ENCODE results near the gene TP53I11.
A peak's percentile ranks its signal among the peaks of the same experiment; 100 is the strongest.

TP53I11 gene

DNA sequence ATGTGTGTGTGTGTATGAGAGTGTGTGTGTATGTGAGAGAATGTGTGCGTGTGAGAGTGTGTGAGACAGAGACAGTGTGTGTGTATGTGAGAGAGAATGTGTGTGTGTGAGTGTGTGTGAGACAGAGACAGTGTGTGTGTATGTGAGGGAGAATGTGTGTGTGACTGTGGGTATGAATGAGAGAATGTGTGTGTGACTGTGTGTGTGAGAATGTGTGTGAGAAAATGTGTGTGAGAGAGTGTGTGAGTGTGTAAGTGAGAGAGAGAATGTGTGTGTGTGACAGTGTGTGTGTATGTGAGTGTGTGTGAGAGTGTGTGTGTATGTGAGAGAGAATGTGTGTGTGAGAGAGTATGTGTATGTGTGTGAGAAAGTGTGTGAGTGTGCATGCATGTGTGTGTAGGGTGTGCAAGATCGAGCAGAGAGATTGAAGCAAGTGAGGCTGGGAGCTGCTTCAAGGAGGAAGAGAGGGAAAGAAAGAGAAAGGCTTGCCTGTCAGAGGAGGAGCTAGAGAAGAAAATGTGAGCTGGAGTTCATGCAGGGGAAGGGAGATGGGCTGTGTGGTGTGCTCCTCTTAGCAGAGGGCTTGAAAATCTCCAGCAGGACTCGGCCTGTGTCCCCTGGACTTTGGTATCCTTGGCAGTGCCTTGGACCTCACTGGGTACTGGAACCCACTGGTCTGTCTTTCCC, 27.7 kb upstream of the TP53I11 start:
- DNase-seq: no peak

DNA sequence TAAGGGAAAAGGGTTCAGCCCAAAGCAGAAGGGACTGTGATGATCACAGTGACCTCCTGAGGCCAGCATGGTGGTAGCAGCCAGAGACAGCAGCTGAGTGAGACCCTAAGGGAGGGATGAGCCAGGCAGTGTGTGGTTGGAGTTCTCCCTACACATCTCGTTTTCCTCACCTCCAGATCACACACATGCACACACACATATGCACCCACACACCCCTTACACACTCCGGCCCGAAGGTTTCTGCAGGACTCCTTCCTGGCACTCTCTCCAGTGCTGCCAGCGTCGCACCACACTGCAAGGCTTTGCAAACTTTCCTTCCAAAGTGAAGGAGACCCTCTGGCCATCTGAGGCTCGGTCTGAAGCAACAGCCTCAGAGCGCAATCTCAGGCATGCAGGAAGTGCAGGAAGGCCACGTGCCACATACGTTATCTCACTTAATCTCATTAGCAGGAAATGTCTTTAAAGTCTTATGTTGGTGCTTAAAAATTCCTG, 26.9 kb upstream of the TP53I11 start:
- peak; percentile 10 for DNase-seq

DNA sequence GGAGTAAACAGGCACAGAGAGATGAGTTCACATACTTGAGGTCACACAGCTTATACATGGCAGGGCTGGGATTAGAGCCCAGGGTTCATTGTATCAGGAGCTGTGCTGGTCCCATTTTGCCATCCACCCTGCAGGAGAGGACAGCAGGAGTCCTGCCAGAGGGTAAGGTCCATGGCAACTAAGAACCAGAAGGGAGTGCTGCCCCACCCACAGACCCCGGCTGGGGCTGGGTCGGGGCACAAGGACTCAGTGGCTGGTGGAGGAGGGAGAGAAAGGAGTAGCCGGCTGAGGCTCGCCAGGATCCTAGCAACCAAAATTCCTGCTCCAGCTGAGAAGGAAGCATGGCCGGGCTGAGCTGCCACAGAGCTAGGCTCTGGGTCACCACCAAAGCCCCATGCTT, 25.9 kb upstream of the TP53I11 start:
- no peak for DNase-seq

DNA sequence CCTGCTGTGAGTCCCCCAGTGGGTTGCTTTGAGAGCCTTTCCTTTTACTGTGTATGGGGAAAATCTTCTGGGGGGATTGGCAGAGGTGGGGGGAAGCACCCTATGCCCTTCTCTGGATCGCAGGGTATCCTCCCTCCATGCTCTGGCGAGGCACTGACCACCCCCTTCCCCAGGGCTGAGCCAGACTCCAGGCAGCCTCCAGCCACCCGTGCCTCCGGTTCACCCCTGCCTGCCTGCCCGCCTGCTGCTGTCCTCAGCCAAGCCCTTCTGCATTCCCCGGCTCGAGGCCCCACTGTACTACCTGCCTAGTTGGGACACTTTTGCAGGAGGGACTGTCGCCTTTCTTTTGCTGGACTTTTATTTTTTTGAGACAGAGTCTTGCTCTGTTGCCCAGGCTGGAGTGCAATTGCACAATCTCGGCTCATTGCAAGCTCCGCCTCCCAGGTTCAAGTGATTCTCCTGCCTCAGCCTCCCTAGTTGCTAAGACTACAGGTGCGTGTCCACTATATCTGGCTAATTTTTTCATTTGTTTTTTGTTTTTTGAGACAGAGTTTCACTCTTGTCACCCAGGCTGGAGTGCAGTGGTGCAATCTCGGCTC, 23.8 kb upstream of the TP53I11 start:
- no peak for DNase-seq

DNA sequence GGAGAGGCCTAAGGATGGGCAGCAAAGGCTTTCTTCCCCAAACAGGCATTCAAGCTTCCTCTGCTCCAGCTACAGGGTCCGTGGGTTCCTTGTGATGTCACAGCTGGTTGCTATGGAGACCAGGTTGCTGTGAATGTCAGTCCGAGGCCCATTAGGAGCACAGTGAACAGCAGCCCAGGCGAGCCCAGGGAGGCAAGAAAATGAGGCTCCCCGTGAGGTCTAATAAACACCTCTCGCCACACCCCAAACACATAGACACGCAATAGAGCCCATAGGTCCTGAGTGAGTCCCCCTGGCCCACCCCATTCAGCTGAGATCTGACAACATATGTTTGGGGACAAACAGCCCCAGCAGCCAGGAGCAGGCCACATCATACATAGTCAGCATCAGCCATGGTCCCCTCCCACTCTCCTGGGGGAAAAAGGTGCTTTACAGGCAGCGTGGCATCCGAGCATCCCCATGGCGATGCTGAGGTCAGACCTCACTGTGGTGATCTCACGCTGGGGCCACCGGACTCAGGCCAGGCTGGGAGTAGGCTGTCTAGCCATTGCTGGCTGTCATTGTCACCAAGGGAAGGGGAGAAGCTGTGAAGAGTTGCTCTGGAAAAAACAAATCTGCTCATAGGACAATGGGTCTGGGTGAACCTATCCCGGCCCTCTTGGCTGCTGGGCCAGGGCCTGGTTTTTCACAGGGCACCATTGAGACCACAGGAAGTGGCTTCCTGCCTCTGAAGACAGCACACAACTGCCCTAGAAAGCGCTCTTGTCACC, 23.1 kb upstream of the TP53I11 start:
- no peak for DNase-seq

DNA sequence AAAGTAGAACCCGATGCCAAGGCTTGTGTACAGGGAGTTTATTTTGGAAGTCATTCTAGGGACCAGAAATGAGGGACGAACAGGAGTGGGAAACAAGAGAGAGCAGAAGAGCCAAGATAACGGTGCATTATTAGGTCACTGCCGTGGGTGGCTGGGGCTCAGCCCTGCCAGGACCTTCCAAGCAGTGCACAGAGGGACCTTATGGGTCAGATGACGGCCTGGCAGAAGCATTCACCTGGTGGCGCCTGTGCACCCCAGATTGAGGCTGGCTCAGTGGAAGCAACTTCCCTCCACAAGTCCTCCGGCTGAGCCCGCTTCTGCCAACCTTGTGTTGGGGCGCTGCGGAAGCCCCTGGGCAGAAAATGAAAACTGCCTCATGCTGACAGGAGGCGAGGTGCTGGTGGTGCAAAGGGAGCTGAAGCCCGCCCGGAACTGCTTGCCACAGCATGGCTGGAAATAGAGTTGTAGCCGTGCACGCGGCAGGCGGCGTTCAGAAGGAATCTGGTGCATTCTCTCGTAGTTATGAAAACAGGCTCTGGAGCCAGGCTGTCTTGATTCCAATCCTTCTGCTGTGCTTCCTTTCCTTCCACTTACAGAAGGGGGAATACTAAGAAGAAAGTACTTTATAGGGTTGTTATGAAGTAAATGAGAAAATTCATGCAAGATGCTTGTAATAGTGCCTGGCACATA, 22.2 kb upstream of the TP53I11 start:
- DNase-seq: no peak

DNA sequence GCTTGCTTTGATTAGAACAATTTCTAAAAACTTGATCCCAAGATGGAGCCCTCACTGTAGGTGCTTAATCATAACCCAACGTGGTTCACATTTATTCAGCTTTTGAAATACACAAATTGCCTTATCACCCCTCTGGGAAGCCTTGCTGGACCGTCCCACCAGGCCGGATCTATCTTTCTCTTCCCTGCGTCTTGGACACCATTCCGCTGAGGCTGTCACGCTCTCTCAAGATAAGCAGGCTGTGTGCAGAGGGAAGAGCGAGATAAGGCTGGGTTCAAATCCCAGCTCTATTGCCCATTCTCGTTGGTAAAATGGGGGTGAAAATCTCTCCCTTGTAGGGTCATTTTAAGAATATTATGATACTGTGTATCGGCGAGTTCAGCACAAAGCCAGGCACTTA, 20.5 kb upstream of the TP53I11 start:
- DNase-seq: no peak

DNA sequence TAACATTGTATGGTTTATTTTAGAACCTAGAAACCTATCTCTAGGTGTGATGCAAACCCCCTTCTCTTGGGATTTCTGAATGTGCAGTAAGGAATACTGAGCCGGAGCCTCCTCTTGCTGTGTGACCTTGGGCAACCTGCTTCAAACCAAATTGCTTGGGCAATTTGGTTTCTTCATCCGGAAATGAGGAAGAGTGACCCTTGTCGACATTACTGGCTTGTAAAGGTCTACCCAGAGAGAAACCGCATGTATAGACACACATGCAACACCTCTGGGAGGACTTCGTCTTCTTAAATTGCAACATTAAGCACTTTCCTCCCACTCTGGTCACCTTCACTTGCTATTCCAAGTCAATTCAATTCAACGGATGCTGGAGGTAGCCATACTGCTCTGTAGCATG, 19.6 kb upstream of the TP53I11 start:
- no peak for DNase-seq

DNA sequence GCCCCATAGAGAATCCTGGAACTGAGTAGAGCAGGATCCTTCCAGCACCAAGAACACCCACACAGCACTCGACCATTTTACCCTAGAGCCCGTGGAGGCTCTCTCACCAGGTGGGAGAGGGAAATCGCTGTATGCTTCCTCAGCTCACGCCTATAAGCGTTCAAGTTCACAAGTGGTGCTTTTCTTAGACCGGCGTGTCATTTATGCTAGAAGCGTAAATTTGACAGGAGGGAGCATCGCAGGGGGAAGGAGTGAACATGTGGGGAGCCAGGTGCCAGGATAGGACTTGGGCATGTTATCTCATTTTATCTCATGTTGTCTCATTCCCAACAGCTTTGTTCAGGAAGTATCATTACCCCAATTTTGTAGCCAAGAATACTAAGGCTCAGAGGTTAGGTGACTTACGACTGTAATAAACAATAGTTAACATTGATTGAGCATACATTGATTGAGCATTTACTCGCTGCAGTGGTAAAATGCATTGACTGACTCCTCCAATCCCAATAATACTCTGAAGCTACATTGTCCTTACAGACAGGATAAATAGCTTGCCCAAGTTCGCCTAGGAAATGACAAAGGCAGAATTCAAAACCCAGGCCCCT, 19.1 kb upstream of the TP53I11 start:
- no peak for DNase-seq

DNA sequence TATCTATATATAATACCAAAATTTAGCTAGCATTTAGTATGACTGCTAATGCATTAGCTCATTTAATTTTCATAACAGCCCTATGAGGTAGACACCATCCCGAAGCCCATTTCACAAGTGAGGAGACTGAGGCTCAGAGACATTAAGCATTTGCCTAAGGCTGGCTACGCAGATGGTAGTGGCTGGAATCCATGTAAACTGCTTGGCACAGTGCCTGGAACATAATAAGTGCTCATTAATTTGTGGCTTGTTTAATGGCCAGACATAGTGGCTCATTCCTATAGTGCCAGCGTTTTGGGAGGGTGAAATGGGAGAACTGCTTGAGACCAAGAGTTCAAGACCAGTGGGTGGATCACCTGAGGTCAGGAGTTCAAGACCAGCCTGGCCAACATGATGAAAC, 17.8 kb upstream of the TP53I11 start:
- no peak for DNase-seq

DNA sequence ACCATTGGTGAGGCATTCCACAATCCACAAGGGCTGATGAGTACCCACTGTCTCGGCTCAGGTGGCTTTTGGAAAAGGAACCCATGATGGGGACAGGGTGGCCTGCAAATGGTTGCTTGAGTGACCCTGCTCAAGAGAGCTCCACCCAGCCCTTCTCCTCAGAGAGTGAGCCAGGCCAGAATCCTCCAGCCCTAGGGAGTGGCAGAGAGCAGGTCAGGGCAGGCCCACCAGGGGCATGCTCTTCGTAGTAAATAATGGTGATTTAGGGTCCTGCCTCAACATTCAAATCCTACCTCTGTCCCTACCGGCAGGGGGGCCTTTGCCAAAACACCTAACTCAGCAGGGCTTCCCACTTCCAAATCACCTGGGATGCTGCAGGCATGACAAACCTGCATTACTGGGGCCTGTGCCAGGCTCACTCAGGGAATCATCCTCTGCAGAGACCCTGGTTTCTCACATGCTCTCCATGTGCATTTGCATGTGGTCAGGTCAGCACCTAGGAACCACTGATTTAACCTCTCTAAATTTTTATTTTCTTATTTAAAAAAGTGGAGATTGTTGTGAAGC, 17.3 kb upstream of the TP53I11 start:
- DNase-seq: no peak

DNA sequence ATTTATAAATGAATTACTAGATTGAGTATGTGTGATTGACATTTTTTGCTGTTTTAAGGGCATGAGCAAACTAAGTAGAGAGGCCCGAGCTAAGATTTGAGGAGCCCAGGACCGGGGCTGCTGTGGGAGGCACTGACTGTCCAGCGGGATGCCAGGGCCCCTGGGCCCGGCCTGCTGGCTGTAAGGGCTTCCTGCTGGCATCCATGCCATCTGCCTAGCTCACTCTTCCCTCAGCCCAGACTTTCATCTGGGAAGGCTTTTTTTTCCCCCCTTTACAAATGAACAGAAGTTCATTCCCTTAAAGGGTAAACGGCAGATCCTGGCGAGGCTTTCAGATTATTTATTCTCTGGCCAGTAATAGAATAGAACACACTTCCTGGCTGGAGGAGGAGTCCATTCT, 16.0 kb upstream of the TP53I11 start:
- no peak for DNase-seq

DNA sequence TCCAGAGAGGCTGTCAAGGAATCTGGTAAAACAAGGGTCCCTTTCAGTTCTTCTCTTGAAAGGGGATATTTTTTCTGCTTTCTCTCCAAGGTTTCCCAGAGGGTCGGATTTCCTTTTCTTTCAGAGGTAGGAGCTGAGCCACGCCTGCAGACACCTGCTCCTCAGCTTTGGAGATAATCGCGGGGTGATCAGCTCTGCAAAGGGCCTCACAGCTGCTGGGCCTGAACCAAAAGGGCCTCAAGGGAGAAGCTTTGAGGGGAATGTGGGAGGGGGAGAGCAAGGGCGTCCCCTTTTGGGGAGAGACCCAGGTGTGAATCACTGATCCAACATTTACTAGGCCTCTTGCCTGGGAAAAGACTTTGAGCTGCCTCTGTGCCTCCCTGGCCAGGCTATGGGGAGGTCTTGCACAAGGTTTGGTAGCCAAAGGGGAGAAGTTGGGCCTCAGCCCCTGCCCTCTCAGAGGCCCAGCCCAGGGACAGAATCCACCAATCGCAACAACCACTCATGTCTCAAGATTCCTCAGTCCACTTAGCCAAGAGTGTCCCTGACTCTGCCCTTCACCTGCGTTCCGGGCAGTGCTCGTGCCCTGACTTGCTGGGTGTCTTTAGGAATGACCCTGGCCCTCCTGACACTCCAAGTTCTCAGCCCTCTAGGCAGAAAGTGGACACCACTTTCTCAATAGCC, 14.0 kb upstream of the TP53I11 start:
- DNase-seq: no peak

DNA sequence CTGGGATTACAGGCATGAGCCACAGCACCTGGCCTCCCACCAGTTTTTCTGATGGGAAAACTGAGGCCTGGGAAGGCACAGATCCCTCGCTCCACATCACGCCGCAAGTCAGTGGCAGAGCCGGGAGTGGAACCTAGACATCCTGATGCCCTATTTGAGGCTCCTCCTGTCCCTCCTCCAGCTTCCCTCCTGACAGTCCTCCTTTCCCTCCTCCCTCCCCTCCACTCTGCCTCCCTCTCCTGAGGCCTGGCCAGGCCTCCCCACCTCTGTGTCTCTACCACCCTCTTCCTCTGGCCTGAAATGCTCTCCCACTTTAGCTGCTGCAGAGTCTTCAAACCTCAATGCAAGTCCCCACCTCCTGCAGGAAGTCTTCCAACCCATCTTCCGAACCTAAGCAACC, 13.3 kb upstream of the TP53I11 start:
- DNase-seq: no peak

DNA sequence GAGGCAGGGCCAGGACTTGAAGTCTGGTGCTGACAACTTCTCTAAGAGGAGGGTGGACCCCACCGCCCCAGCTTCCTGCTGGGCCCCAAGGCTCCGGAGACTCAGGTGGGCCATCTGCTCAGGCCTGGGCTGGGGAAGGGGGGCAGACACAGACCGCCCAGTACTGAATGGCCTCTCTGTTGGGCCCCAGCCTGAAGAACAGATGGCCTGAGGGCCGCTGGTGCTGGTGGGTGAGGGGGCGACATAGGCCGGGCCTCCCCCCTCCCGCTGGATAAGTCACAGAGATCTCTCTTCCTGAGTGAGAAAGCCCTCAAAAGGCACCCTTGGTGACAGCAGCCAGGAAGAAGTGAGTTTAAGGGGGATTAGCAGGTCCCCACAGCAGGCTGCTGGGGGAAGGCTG, 12.5 kb upstream of the TP53I11 start:
- no peak for DNase-seq

DNA sequence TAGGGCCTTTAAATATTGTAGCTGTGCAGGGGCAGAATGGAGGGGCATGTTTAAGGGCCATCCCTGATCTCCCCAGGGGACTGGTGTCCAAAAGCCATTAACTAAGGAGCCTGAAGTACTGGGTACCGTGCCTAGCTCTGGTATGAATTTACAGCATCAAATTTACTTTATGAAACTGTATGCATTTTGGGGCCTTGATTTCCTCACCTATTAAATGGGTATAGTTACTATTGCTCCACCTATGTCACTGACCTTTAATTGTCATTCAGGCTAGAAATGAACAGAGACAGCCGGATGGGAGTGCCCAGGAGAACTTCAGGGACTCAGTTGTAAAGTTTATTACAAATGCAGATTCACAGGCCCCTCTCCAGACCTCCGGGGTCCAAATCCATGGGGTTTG, 11.8 kb upstream of the TP53I11 start:
- DNase-seq: no peak

DNA sequence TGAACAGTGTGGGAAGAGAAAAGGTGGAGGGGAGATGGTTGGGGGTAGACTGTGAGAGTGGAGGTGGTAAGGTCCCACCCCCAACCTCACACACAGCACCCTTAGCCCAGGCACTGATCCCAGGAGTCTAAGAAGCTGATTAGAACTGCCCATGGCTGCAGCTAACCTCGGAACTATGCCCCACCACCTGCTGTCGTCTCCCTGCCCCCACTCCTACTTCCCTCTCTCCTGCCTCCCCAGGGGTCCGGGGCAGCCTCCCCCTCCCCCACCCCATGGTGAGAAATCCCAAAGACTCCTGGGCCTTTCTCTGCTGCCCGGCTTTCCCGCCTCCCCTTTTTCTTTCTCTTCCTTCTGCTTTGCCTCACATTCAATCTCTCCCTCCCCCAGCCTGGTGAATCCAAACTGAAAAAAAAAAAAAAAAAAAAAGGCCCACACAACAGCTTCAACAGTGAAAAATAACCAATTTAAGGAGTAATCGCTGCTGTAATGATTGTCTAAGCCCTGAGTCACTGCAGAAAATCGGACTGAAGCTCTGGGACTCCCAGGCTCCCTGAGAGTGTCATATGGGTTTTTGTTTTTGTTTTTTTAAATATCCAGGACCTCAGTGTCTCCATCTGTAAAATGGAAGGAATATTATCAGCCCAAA, 9.6 kb upstream of the TP53I11 start:
- DNase-seq: no peak

DNA sequence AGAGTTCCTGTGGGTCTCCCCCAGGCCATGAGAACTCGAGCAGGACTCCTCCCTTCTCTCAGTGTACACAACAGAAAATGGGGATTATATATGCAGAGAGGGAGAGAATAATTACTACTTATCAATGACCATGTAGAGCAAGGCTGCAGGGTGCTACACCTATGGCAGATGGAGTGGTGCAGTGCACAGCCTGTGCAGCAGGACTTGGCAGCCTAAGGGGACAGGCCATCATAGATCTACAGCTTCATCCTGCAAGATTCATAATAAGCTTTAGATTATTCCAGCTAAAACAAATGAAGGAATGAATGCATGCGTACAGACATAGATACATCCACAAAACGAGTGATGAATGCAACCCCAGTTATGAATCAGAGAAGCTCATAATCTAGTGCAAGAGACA, 8.4 kb upstream of the TP53I11 start:
- no peak for DNase-seq

DNA sequence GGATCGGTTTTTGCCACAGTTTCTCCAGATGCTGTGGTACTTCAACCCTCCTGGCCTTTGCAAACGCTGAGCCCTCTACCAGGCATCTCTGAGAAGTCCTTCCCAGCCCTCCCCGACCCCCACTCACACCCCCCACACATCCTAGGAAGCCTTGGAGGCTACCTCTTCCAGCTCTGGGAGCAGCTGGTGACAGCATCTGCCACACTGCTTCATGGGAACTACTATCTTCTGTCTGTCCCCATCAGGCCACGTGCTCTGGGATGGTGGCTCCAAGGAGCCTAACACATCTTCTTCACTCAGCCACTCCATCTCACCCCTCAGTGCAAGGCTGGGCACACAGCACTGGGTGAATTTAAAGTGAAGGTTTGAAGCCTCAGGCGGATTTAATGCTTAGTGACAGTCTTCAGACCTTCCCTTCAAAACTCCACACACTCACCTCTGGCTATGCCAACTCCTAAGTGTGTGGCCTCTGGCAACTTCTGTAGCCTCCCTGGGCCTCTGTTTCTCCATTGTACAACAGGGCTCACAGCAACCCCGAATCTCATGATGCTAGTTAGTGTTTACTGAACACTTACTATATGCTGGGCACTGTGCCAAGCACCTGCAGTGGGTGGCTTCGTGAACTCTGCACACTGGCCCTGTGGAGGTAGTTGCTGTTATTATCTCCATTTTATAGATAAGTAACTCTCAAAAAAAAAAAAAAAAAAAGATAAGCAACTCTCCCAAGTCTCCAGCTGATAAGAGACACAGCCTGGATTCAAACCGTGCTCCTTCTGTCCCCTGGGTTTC, 7.3 kb upstream of the TP53I11 start:
- DNase-seq: no peak

DNA sequence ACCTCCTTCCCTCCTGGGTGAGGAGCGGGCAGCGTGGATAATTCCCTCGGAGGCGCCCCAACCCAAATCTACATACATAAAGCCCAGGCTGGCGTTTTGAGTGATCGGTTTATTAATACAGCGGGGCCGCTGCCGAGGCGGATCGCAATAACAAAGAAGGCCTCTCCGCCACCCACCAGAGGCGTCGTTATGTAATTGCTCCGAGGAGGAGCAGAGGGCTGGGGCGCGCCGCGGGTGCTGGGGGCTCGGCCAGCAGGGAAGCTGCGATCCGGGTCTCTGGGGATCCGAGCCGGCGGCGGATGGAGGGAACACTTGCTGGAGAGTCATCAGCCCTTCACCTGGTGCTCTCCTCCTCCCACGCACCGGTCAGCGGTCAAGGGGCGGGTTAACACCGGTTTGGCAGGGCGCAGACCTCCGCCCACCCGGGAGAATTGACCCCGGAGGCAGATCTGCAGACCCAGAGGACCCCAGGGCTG, 6.4 kb upstream of the TP53I11 start:
- no peak for DNase-seq

All from central memory CD4-positive, alpha-beta T cell (primary cell).